Stimulated activated effector memory CD8-positive, alpha-beta T cell treated with anti-CD3 and anti-CD28 coated beads, Interleukin-12 subunit alpha, Interleukin-12 subunit beta, amount 100 ng/mL, for 72 hours (primary cell): ENCODE measurements around the gene HSPG2.

Experiments
- ATAC-seq: fragments of 150-1000 bp; cut with Tn5 transposase; 2 replicates; pipeline ENCODE4 v1.10.0; 2021
- DNase-seq, 2 donors: peaks; one replicate each; pipeline ENCODE4 v3.0.0; 2021 to 2022; ENCODE audit warnings: low spot score in 2 of 2
- H3K27ac Mint-ChIP-seq: one replicate; pipeline ENCODE4 v1.8.0; 2022; ENCODE audit warnings: mild to moderate bottlenecking, mixed read lengths
- H3K36me3 Mint-ChIP-seq: one replicate; pipeline ENCODE4 v1.8.0; 2022; ENCODE audit warnings: mild to moderate bottlenecking, mixed read lengths
- H3K4me1 Mint-ChIP-seq: one replicate; pipeline ENCODE4 v1.8.0; 2022; ENCODE audit warnings: mixed read lengths
- H3K4me3 Mint-ChIP-seq: one replicate; pipeline ENCODE4 v1.8.0; 2022; ENCODE audit warnings: mild to moderate bottlenecking, mixed read lengths
- H3K9me3 Mint-ChIP-seq: one replicate; pipeline ENCODE4 v1.8.0; 2022; ENCODE audit warnings: mixed read lengths

Gene HSPG2

DNA sequence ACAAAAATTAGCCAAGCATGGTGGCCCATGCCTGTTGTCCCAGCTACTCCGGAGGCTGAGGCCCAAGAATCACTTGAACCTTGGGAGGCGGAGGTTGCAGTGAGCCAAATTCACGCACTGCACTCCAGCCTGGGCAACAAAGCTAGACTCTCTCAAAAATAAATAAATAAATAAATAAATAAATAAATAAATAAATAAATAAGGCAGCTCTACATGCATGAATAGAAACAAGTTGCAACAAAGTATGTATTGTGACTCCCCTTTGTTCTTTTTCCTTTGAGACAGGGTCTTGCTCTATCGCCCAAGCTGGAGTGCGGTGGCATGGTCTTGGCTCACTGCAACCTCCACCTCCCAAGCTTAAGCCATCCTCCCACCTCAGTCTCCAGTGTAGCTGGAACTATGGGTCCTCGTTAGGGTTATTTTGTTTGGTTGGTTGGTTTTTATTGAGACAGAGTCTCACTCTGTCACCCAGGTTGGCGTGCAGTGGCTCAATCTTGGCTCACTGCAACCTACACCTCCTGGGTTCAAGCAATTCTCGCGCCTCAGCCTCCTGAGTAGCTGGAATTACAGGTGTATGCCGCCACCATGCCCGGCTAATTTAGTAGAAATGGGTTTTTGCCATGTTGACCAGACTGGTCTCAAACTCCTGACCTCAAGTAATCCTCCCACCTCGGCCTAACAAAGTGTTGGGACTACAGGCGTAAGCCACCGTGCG, 162.1 kb downstream of the HSPG2 start:
- Mint-ChIP-seq H3K9me3 (no peaks in the 10 kb centered on the region), H3K4me3 (no peak overlapping the region), H3K27ac (peak overlapping the region; percentile 89), H3K4me1 (peaks cover 55% of the 10 kb centered on the region), H3K36me3 (peaks cover 46% of the 10 kb centered on the region)
- DNase-seq (no peak), ATAC-seq (no peak)

DNA sequence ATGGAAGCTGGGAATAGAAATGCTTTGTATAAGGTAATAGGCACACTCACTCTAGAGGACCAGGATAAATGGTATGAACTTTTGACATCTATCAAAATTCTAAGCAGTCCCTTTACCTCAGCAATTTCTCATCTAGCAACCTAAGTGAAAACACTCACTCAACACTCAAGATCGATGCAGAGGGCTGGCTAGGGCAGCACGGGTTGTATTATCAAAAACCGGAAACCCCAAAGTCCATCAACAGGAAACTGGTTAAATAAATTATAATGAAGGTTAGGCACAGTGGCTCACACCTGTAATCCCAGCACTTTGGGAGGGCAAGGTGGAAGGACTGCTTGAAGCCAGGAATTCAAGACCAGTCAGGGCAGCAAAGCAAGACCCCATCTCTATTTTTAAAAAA, 163.5 kb downstream of the HSPG2 start:
- peaks cover 58% of the 10 kb centered on the region for H3K4me1 Mint-ChIP-seq
- peaks cover 50% of the 10 kb centered on the region for H3K36me3 Mint-ChIP-seq
- DNase-seq (no peak), ATAC-seq (peak; percentile 80)
- no peak overlapping the region for H3K27ac Mint-ChIP-seq
- H3K4me3 Mint-ChIP-seq: peak overlapping the region; percentile 41
- H3K9me3 Mint-ChIP-seq: no peaks in the 10 kb centered on the region
